CD4-positive, alpha-beta T cell treated with Interferon gamma for 1 hour (primary cell): Measurements from ENCODE around the gene YAP1.

ENCODE experiments used
- DNase-seq: peaks from one replicate; pipeline ENCODE4 v3.0.0-alpha.2; 2020

YAP1 gene

DNA sequence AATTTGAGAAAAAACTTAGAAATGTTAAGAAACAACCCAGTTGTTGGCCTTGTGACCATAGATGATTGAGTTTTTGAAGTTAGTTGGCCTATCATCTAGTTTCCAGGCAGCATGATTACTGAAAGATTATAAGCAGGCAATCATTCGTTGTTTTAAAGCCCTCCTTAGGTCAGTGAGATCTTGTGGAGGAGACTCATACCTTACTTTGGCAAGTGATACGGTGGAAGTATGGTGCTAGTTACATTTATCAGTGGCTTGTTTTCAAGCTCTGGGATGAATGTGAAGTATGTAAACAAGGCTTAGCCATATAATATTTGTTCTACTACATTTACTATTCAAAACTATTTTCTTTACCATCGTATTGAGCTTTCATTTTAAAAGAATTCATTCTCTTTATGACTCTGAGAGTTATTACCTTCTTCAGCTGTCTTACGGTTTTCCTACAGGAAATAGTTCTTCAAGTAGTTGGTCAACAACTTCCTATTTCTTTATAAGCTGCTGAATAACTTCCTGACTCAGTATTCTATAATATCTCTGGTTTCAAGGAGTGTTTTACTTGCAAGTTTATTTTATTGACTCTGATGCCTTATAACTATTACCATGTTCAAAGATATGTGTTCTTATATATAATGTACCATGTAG lies 7.3 kb downstream of the YAP1 start:
- no peak for DNase-seq

DNA sequence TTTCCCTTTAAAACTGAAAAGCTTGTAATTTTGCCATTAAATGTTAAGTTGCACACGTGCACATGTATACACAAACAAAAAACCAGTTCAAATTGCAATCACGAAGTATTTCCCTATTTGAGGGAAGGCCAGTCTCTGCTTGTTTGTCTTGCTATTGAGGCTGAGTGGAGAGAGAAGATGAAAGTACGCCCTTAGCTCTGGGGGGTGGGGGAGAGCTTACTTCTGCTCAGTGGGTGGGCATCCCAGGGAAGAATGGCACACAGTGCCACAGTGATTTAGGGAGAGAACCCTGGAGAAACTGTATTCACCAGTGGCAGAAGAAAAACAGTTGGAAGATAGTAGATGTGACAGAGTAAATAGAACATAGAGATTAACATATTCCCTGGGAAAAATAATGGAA lies 8.7 kb downstream of the YAP1 start:
- no peak for DNase-seq

DNA sequence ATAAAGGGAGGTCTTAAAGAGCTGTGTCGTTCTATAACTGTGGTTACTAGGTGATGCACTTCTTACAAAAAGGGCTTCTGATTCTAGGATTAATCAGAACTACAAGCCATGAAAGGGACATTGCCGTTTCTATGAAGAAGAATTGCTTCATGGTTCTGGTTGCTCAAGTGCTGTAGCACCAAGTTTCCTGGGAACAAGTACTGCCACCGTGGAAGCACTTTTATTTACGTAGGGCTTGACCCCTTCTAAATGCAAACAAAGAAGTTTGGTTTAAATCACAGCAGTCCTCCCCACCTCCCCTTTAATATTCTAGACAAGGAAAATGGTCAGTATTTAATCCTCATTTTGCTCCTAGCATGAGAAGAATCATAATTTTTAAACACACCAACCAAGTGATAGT lies 9.8 kb downstream of the YAP1 start:
- DNase-seq = no peak

DNA sequence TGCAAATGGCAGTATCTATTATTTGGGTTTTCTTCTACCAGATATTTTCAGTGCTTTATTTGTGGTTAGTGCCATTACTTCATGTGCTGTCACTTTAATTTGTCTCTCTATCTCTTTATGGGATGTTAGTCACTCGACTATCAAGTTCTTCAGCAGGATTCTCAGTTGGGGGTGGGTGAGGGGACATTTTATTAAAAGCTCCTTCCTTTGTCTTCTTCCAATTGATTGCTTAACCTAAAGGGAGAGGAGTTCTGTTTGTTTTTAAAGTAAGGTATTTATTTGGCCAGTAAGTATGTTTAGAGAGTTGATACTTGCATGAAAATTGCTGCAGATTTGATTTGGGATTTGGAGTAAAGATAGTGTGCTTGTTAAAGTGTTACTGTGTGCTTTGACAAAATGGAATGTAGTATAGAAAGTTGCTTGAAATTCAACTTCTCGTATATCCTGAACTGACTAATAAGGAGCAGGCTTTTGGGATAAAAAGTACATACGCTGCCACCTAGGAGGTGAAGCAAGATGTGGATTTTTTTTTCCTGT lies 10.3 kb downstream of the YAP1 start:
- no peak for DNase-seq

DNA sequence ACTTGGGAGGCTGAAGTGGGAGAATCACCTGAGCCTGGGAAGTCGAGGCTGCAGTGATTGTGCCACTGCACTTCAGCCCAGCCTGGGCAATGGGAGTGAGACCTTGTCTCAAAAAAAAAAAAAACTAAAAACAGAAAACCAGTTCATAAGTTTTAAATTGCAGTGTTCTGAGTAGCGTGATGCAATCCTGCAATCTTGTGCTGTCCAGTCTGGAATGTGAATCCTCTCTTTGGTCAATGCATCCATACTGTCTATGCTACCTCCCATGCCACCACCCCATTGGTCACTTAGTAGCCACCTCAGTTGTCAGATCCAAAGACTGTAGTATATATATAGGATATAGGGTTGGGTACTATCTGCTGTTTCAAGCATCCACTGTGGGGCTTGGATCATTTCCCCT lies 11.1 kb downstream of the YAP1 start:
- DNase-seq = no peak

DNA sequence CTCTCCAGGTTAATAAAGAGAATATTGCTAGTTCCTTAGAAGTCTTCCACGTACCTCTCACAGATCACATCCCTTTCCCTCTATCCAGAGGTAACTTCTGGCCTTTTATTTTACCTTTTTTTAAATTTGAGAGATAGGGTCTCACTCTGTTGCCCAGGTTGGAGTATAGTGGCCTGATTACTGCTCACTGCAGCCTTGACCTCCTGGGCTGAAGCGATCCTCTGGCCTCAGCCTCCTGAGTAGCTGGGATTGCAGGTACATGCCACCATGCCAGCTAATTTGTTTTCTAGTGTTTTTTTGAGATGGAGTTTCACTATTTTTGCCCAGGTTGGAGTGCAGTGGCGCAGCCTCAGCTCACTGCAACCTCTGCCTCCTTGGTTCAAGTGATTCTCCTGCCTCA lies 24.4 kb downstream of the YAP1 start:
- no peak for DNase-seq

DNA sequence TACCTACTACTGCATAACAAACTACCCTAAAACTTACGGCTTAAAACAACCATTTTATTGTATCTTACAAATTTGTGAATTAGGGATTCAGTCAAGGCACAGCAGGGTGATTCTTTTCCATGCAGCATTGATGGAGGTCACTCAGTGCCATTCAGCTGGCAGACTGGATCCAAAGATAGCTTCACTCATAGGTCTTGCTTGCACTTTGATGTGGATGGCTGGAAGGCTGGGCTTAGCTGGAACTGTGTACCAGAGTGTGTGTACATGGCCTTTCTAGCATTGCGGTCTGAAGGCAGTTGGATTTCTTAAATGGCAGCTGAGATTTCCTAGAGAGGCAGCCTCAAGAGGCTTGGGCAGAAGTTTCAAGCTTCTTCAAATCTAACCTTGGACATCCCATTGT lies 25.0 kb downstream of the YAP1 start:
- DNase-seq = no peak

DNA sequence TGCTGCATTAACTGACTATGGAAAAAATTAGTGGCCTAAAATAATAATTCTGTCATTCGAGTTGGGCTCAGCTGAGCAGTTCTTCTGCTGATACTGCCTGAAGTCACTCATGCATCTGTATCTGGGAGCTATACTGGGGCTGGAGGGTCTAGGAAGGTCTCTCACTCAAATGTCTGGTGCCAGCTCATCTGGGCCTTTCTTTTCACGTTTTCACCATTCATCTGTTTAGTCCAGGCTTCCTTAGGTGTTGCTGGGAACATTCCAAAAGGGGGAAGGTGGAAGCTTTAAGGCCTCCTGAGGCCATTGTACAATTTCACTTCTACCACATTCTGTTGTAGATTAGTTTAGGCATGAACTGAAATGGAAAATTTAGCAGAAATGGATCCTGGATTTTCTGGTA lies 28.0 kb downstream of the YAP1 start:
- no peak for DNase-seq

DNA sequence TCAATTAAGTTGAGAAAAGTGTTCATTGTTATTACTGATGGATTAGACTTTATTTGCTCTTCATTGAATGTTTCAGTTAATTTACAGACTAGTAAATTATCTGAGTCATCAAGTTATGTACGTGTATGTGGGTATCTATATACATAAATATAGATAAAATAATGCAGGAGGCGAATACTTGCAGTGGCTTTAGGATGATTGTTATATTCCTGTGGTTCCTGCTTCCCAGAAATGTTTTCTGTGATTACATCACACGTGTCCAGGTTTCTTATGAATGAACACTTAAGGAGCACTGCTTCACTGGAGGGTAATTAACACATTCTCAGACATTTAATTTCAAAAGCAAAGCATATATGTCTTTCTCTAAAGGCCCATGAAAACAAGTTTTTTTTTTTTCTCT lies 28.4 kb downstream of the YAP1 start:
- DNase-seq = no peak

DNA sequence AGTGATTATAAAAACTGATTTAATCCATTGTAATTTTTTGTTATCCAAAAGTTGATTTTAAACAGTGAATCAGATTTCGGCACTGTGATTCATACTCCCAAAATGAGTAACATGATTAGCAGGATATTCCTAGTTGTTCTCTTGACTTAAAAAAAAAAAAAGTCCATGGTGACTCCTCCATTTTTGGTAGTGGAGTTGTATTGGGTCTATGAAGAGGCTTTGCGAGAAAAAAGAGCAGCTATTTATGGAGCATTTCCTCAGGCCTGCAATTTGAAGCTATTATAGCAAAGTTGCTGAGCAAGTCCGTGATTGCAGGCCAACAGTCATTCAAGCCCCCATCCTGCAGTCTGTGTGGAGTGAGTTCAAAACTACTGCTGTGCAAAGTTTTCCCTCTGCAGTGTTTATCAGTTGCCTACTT lies 28.8 kb downstream of the YAP1 start:
- no peak for DNase-seq

DNA sequence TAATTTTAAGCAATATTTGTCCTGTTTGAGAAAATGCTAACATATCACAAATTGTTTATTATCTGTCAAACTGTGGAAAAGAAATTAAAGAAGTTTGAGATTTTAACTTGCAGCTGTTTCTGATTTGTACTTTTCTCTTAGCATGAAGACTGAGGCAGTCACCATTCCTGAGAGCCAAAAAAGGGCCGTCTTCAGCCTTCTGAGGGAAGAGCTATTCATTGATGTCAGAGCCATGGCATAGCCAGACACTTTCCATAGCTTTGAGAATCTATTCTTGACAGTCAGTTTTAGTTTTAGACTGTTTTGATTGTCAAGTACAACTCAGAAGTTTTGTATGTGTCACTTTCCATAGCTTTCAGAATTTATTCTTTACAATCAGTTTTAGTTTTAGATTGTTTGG lies 32.1 kb downstream of the YAP1 start:
- no peak for DNase-seq

DNA sequence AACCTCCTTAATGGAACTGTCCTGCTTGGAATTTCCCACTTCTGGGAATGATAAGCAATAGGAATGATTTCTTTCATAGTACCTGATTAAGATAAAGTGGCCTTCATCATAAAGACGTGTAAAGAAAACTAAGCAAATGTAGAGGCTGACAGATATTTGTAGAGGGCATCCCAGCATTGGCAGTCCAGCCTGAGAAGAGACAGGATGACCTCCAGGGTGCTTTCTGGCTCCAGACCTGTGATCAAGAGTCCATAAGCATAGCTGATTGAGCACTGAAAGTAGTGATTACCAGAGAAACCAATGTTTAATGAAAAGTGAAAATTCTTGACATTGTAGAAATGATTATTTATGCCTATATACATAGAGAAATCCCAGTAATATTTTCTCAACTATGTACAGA lies 33.6 kb downstream of the YAP1 start:
- DNase-seq = no peak

DNA sequence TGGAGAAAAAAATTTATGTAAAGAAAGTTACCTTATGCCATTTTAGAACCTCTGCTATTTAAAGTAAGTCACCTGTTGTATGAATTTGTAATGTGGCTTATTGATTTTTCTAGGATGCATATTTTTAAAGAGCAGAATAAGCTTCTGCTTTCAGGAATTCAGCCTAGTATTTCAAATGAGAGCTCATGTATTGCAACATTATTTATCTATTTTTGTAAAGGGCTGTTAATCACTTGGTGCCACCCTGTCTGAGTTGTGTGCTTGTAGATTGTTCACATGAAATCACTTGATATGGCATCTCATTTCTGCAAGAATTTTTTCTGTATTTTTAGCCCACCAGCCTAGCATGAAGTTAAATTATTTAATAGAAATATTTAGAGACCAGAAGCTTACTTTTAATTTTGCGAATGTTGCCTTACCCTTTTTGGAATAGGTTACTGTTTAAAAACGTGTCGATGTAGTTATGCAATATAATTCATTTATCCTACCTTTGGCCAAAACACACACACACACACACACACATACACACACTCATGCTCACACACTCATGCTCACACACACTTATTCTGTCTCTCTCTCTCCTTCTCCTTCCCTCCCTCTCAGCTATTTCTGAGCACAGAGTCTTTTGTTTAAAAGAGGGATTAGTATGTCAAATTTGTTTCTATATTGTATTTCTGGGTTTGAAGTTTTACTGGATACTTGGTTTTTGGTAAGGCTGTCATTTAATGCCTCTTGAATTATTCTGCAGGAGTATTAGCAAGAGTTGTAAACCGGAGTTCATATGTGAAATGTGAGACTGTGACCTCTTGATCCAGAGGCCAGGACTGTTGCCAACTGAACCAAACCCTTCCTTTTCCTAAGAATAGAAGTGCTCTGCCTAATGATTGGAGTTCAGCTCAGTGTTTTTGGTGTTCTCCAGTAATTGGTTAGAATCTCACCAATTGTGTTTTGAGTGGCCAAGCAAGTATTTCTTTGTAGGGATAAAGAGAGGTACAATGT lies 34.4 kb downstream of the YAP1 start:
- DNase-seq = no peak

DNA sequence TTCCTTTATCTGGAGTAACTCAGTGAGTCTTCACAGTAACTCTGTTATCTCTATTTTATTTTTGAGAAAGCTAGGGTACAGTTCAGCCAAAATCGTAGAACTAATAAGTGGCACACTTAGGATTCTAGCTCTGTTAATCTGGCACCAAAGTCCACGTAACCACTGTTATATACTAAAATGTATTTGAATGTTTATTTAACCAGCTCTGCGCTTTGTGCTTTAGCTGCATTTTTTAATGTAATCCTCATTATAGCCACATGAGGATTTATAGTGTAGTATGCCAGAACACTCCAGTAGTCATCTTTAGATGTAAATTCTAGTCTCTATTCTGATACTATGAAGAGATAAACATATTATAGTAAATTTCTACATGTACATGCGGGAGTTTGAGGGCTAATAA lies 36.8 kb downstream of the YAP1 start:
- no peak for DNase-seq

DNA sequence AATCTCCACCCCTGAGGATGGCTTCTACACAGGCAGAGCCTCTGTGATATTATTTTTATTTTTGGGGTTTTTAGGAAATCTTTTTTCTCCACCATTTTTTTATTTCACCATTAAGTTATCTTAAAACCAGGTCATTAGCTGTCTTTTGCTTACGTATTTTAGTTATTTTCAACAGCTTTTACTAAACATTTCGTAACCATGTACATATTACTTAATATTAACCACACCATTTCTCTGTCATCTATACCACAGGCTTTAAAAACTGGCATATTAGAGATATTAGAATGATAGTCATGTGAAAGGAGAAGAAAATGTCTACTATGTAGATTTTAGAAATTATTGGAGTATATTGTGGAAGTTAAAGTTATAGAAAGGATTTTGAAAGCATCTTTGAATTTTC lies 37.4 kb downstream of the YAP1 start:
- DNase-seq = no peak

DNA sequence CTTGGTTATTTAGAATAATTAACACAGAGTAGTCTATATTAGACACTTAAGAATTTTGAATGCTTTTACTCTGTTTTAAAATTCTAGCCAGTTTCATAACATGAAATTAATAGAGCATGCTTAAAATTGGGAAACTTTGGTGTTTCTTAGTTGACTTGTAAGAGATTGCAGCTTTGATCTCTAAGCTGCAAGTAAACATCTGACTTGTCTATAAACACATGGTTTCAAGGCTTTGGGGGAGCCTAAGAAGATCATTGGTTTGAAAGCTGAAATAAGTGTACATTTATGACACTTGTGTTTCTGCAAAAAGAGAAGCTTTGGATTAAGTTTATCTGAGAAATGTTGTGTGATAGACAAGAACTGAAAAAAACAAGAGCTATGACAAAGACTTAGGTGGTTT lies 37.8 kb downstream of the YAP1 start:
- no peak for DNase-seq

DNA sequence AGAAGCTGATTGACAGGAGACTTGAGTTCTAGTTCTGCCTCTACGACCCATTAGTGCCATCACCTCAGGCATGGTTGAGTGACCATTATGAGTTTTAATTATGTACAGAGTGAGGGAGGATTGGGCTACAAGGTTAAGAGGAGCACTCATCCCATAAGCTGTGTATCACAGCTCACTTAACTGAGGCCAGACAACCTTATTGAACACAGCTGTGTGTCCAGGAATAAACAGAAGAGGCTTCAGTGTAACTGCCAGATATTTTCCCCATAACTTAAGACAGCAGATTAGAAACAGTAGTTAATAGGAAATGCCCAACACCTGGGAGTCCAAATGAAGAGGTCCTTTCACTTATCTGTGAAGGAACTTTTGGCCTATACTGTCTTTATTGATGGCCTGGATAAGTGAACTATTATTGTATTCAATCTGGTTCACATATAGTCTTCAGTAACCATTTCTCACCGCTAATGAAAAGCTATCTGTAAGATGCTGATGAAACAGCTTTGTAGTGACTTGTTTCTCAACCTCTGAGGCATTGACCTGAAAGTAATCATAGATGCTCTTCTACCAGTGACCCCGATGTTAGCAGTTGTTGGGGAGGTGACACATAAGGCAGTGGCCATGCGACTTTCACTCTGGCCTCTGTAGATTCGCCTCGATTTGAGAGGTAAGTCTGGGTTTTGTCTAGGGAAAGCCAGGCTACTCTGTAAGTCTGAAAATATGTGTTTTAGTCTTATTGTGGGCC lies 41.7 kb downstream of the YAP1 start:
- DNase-seq = no peak

DNA sequence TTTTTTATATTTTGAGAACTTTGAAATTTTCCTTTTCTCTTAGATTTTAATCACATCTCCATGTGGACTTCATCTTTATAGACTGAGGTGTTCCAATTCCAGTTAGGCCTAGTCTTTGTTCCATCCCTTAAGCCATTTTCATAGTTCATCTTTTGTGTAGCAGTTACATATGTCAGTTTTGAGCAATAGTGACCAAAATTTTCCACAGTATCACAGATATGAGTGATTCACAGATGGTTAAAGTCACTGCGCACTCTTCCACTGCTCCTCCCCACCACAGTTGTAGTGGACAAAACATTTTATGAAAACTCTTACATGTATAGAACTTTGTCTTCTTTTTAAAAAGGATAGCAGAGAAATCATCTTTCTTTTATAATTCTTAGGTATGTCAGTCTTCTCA lies 42.8 kb downstream of the YAP1 start:
- no peak for DNase-seq

DNA sequence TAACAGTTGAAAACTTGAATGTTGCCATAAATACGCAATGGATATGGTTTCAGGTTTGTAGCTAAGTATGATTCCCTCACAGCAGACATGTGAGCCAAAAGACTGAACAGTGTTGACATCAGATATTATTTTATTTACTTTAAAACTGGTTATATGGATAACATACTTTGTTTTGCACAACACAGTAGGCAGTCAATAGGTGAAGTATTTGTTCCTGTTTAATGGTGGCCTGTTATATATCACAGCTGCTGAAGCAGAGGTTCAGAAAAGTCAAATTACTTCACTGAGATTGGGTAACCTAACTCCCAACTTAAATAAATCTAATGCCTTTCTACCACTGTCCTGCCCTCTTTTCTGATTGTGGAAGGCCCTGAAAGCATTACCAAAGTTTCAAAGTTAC lies 44.6 kb downstream of the YAP1 start:
- no peak for DNase-seq

DNA sequence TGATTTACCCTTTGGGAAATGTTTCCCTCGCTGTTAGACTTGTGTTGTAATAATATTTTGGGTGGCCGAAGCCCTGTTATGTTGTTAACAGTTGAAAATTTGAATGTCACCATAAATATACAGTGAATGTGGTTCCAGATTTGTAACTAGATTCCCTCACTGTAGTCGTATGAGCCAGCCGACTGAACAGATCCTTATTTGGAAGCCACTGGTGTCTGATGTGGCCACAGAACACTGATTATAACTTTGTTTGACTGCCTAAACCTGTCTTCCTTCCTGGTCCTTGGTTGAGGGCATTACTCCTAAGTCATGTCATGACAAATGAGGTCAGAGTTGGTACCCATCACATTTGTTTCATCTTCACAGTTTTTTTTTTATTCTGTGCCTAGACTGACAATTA lies 45.4 kb downstream of the YAP1 start:
- DNase-seq = no peak

DNA sequence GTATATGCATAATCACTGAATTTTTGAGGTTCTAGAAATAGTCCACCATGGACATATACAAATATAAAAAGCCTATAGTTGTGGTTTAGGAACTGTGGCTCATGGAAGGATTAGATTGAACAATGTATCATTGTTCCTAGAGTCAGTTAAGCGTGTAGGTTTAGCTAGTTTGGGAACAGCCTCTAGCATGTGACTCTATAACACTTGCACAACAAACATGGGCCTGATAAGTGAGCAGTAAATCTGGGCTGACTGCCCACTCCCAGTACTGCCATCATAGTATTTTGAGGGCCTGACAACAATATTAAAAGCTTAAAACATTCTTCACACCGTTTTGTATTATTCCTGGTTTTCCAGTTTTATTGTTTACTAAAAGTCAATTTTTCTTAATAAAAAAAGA lies 47.0 kb downstream of the YAP1 start:
- DNase-seq = no peak

DNA sequence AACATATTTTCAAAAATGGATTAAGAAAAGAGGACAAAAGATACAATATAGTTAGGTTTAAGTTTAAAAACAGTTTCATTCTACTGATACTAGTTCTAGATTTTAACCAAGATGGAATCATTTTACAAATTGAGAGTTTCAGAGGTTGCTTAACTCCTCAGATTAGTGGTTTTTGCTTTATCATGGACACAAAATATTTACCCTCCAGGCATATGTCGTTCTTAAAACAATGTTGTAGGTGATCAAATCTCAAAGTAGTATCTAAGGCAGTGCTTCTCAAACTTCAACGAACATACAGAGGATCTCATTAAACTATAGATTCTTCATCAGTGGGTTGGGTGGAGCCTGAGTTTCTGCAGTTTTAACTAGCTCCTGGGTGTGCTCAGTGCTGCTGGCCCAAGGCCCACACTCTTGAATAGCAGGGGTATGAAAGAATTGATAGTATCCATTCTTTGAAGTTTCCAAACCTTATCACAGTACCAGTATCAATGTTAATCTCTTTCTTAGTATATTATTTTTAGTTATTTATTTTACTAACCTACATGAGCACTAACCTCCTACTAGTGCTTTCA lies 48.0 kb downstream of the YAP1 start:
- DNase-seq = no peak

DNA sequence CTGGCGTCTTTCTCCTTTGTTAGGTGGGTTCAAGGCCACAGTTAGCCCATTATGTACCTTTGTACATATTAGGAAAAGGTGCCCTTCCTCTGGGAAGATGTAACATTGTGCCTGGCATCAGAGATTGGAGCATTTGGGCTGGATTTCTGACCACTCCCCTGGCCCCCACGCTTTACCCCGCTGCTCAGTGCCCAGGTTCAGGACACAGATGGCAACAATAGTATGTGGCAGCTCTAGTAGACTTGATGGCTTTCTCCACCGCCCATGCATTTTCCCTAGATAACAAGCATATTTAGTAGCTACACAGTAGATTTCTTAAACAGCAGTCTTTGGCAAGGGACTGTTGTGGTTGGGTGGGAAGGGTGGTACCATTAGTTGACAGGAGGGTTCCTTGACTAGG lies 53.1 kb downstream of the YAP1 start:
- DNase-seq = no peak
